NCI-H1417 treated with DMSO at 0.1 percent for 48 hours (cell line): ENCODE results near the gene CUX1.

Source experiments
- DNase-seq: peaks from one replicate; lab custom pipeline; 2025; lab: John Stamatoyannopoulos, UW

The CUX1 gene

DNA sequence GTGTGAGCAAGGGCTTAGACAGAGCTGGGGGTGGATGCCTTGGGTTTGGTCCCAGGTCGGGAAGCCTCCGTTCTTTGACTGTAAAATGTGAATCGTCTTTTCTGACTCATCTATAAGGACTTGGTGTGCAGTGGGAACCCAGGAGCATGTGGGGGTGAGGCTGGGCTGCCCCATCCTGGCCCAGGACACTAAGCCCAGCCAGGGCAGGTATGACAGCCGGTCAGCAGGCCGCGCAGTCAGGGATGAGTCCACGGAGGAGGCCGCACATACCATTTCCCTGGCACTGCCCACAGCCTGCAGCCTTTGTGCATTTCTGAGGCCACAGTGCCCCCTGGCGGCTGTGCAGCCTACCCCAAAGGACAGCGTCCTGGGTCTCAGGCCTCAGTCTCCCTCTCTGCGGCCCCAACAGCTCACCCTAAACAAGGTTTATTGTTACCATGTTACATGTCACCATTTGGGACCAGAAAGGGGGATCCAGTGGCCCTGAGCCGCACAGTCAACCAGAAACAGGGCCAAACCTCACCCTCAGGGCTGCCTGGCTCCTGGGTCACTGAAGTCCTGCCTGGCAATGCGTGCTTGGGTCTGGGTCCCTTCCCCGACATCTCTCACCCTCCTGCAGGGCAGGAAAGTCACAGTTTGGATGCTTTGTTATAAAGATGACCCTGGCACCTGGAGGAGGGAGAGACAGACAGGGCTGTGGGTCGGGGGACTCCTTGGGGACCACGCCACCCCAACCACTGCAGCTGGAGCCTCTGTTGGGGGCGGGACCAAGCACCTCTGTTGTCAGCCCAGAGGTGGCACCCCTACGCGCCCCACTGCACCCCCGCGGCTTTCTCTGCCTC, 454.9 kb downstream of the CUX1 start:
- DNase-seq, result no peak

DNA sequence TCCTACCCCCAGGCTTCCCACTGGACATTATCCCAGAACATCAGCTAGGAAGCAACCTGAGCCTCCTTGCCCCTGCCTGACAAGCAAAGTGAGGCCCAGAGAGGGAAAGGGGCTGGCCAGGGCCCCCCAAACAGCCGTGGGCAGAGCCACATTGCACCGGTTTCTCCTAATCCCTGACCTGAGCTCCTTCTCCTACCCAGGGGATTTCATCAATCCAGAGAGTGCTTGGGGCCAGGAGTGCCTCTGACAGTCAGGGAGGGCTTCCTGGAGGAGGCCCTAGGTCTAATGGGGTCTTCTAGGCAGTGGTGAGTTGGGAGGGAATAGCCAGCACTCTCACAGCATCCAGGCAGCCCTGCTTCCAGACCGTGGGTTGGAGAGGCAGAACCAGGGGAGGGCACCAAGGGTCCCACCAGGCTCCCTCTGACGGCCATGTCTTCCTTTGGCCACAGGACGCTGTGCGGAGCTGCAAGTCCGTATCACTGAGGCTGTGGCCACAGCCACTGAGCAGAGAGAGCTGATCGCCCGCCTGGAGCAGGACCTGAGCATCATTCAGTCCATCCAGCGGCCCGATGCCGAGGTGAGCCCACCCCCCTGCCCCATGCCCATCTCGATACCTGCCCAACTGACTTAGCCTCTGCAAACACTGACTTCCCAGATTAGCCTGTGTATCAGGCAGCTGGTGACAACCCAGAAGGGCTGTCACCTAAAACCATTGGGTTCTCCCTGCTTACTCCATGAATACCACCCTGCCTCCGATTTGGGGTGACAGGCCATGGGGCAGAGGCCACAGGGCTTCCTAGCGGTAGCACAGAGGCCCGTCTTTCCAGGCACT, 455.7 kb downstream of the CUX1 start:
- no peak for DNase-seq

DNA sequence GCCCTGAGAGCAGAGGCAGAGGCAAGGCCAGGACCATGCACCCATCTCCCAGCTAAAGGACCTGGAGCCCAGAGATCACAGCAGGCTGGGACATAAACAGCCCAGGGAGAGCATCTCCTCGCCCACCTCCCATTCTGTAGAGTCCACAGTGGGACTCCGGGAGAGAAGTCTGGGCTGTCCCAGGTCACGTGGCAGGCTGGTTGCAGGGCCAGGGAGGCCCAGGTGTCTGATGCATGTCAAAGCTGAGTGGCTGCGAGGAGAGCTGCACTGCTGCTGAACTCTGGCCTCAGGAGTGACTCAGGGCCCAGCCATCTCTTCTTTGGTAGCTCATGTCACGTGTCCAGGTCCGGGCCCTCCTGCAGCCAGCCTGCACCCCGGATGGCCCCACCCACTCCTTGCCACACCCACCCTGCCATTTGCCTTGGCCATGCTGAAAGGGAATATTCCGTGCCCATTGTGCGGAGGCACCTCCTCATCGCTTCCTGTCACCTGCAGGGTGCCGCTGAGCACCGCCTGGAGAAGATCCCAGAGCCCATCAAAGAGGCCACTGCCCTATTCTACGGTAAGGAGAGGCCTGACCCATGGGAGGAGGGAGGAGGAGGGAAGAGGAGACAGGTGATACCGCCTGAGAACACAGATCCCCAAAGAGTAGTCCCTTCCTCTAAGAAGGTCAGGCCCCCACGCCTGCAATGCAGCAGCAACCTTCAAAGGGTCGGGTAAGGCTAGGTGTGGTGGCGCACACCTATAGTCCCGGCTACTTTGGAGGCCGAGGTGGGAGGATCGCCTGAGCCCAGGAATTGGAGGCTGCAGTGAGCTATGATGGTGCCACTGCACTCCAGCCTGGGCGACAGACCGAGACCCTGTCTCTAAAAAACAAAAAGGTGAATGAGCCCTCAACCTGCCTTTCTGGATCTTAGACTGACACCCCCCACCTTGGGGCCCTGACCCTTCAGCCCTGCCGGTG, 456.6 kb downstream of the CUX1 start:
- DNase-seq, result no peak

DNA sequence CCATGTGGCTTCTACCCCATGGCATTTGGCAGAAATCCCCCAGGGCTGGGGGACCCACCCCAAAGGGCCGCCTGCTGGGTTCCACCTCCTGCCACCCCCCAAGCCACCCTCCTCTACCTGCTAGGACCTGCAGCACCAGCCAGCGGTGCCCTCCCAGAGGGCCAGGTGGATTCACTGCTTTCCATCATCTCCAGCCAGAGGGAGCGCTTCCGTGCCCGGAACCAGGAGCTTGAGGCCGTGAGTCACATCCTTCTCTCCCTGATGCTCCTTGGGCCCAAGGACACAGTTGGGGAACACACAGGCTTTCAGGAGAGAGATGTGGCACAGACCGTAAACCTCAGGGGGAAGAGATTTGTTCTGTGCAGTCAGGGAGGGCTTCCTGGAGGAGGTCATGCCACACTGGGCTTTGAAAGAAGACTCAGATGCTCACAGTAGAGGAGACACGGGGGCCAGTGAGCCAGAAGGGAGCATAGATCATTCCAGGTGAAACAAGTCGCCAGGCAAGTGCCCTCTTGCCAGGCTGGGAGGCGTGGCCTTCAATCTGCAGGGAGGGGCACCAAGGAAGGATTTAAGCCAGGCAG, 457.8 kb downstream of the CUX1 start:
- DNase-seq, result no peak

DNA sequence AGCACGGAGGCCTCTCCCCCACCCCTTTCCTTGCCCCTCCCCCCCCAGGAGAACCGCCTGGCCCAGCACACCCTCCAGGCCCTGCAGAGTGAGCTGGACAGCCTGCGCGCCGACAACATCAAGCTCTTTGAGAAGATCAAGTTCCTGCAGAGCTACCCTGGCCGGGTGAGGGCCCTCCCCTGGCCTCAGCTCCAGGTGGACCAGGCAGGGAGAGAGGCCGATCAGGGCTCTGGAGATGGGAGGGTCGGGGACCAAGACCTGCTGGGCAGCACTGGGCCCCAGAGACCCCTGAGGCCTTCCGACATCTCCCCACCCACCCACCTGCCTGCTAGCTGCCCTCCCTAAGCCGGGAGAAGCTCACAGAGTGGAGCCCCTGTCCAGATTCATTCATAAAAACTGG, 460.5 kb downstream of the CUX1 start:
- DNase-seq, result no peak

DNA sequence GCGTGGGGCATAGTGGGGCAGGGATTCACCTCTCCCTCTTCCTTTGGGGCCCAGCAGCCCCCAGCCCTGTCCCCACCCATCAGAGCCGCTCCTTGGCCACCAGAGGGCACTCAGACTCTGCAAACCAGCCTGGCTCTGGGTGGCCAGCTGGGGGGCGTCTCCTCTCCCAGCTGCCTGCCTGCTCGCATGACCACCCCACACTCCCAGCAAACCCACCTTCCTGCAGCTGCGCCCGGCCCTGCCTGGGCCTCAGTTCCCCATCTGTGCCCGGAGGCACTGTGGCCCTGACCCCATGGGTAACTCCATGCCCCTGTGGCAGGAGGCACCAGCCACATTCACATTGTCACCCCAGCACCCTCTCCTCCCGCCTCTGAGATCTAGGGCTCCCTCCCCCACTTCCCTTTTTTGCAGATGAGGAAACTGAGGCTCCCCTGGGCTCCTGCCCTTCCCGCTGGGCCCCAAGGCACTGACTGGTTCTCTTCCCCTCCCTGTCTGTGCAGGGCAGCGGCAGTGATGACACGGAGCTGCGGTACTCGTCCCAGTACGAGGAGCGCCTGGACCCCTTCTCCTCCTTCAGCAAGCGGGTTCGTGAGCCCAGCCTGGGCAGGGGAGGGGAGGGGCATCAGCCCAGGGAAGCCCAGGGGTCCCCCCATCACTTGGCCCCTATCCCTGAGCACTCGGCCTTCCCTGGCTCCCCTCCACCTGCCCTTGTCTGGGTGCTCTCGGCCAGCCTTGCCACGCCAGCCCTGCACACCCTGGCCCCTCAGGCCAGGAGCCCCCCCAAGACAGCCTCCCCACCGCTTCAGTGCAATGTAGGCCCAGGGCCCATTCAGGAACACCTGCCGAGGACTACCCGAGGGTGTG, 462.3 kb downstream of the CUX1 start:
- DNase-seq, result no peak

DNA sequence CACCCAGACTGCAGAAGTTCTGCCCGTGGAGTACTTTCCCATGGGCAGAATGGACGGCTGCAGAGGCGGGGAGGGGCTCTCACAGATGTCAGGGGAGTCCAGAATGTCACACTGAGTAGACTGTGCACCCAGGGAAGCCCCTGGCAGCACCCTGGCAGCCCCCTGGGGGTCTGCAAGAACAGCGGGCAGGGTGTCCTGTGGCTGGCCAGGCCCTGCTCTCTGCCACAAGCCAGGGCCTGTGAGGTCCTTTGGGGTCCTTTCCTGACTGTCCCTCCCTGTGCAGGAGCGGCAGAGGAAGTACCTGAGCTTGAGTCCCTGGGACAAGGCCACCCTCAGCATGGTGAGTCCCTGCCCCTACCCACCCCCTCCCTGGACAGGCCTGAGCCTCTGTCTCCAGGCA, 463.1 kb downstream of the CUX1 start:
- DNase-seq, result no peak

DNA sequence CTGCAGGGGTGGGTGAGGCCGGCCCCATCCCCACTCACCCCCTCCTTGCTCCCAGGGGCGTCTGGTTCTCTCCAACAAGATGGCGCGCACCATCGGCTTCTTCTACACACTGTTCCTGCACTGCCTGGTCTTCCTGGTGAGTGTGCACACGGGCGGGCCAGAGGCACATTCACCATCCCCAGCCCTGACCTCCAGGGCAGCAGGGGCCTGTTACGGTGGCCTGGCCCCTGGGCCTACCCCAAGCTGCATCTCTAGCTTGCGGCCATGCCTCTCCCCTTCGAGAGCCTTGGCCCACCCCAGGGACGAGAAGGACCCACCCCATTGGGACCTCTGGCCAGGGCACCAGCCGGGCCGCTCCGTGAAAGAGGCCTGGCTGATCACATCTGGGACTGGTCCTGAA, 464.4 kb downstream of the CUX1 start:
- DNase-seq, result no peak

DNA sequence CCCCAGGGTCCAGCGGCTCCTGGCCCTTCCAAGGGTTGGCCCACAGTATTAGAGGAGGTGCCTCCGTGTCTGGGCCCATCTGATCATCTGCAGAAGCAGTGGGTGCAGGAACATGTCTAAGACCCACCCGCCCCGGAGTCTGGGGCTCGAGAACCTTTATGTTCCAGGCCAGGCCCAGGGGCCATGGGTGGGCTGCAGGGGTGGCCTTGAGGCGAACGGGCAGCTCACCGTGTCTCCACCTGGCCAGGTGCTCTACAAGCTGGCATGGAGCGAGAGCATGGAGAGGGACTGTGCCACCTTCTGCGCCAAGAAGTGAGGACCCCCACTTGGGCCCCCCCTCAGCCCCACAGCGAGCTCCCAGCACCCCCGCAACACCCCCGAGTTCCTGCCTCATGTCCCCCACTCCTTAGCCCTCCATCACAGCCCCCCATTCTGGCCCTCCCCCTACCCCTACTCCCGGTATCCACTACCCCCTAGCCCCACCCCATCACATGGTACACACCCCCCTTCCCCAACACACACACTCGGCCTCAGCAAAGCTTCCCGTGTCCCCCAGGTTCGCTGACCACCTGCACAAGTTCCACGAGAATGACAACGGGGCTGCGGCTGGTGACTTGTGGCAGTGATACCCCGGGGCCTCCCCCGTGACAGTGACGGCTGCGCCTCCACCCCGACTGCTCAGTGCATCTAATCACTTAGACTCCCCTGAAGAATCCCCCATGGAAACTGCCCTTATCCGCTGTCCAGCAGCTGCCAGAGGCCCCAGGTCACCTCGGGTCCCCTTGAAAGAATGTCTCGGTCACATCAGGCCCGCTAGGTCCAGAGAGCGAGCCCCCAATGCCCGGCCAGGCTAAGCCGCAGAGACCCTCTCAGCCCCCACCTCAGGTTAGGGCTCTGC, 465.3 kb downstream of the CUX1 start:
- no peak for DNase-seq

DNA sequence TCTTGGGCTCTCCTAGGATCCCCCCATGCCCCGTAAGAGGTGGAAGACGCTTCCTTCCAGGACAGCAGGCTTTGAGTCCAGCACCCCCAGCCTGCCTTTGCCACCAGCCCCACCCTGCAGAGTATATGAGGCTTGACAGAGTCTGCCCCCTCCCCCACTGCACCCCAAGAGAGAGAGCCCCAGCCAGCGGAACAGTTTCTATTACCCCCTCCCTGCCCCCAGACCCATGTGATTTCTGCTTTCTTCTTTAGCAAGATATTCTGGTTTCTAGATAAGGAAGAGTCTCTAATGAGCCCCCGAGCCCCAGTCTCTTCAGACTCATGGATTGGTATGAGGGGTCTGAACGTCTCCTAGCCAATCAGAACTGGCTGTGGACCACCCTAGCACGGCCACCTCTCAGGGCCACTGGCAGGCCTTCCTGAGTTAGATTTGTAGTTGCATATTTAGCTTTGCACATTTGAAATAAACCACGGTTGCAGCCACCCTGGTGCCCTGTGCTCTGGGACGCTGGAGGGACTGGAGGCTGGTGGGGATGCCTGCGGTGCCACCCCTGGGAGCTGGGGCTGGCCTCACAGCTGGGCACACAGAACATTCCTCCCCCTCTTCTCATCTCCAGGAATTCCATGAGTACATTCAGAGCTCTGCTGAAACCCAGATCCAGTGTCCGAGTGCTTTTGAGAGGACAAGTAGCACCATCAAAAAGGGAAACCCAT, 466.2 kb downstream of the CUX1 start:
- DNase-seq, result no peak

DNA sequence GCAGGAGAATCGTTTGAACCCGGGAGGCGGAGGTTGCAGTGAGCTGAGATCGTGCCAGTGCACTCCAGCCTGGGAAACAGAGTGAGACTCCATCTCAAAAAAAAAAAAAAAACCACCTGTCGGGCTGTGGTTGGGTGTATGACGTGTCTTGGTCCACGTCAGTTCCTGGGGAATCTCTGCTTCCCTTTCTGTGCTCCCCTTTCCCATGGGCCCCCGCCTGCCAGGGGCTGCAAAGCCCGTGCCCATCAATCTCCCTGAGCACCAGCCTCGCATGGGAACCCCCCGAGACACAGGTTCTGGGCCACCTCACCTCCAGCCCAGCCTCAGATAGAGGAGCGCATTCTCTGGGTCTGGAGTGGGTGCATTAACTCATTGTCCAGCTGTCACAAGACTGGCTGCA, 467.0 kb downstream of the CUX1 start:
- no peak for DNase-seq

DNA sequence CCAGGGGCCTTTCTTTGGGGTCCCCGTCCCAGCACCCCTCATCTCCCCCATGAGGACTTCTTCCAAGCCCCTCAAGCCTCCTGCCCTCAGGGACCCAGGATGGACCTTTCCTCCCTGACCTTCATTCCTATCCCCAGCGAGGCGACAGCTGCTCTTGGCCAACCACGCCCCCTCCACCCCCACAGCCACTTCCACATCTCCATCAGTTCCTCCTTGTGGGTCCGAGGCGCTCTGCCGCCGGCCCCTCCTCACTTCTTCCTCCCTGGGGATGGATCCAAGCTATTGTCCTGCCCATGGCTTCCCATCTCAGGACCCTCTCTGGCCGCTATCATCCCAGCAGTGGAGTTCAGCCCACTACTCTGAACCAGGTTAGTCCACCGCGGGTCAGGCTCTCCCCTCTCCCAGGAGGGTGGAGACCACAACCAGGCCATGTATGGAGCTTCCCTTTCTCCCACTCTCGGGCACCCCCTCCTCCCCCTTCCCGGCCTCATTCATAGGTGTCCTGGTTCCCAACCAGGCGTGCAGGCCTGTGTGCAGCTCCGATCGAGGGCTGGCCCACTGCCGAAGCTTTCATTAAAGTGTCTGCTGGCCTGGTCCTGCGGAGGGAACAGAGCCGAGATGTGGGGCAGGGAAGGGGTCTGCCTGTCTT, 467.6 kb downstream of the CUX1 start:
- no peak for DNase-seq

DNA sequence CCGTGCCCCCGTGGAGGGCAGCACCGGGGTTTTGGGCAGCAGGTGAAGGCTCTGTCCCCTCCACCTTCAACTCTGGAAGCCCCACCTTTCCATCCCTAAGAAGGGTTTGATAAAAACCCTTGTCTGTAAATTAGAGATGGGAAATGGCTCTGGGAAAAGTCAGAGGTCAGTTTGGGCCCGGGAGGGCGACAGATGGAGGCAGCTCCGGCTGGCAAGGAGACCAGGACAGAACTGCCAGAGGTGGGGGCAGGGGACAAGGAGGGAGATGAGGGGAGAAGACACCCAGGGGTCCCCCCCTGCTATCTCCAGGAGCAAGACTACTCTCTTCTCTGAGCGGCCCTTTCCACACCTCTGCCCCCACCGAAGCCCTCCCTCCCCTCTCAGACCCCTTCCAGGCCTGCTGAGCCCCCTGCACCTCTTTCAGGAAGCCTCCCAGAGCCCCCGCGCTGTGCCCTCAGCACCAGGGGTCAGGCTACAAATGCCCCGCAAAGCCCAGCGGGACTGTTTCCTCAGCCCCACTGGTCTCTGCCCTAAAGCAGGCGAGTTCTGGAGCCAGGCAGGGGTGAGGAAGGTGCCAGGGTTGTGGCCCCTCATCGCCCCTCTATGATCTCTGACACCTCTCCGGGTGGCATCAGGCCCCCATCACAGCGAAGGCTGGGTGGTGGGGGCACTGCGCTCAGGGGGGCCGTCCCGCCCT, 468.3 kb downstream of the CUX1 start:
- no peak for DNase-seq

DNA sequence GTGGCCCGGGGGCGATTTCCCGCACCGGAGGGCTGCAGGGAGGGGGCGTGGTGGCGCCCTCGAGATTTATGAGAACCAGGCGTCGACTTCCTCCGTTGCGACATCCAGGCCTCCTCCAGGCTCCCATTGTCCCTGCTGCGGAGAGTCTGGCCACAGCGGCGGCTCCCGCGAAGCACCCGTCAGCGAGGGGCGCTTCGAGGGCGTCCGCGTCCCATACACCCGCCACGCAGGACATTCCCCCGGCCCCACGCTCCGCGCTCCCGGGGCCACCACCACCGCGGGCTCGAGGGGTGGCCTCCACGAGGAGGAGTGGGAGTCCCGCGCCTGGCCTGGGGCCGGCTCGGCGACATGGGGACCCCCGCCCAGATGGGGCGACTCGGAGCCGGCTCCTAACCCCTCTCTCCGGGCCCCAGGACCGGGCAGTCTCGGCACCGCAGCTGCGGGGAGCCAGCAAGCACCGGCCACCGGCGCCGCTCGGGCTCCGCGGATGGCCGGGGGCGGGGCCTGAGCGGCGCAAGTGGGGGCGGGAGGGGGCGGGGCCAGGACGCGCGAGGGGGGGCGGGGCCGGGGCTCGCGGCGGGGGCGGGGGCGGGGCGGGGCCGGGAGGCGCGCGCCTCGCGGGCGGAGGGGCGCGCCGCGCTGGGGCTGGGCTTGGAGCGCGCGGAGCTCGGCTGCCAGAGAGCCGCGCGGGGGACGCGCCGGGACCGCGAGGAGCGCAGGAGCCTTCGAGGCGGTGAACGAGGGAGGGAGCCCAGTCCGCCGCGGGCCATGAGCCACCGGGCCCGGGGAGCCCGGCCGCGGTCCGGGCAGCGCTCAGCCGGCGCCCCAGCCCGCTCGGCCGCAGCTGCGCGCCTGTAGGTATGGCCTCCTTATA, 469.0 kb downstream of the CUX1 start, which contains the start of gene SH2B2:
Gene SH2B2, plus strand, starts transcription at position 632 of the 874 bp plus-strand sequence. CDS start 13,683 bp downstream, outside the sequence.
- no peak for DNase-seq

DNA sequence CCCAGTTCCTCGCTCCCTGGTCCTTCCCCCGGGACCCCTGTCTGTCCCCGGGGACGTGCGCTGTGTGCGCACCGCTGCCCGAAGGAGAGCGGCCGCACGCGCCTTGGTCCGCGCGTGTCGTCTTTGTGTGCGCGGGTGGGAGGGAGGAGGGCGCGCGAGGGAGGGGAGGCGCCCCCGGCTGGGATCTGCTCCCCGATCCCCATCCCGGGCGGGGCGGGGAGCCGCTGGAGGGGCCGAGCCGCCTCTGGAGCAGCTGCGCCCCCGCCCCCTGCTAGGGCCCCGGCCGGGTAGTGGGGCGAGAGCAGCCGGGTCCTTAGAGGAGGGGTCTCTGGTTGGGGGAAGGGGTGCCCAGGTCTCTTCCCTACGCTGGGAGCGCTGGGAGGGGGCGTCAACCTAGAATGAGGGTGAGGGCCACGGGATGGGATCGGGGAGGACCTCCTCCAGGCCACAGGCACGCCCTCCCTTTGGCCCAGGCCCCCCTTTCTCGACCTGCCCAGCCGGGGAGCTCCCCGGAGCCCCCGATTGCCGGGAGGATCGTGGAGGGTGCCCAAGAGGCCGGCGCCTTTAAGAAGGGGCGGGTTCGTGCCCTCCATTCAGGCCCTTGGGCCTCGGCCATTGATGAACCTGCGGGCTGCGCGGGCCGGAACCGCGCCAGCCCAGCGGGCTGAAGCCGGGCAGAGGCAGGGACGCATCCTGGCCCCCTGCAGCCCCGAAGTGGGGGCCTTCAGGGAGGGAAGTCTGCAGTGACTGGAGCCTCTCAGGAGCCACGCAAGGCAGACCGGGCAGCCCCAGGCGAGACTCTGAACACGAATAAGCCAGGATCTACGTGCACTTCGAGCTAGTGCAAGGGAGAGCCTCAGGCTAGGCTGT, 469.9 kb downstream of the CUX1 start:
- no peak for DNase-seq

DNA sequence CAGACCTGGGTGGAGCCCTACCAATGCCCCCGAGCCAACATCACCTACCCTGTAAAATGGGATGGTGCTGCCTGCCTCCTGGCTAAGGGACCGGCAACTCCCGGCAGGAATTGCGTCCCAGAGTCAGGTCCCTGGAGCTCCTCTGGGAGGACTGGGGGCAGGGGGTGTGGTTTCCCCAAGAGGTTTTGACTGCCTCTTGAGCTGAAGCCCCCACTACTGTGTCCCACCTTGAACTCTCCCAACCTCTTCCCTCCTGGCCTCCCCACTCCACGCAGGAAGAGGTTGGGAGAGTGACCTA, 470.5 kb downstream of the CUX1 start:
- DNase-seq, result no peak
